Hippocampal formation (tissue), 2 donors: Measurements from ENCODE around the gene IP6K3.

Experiments used
- DNase-seq, 2 donors: peaks; one replicate each; lab custom pipeline; 2025; lab: John Stamatoyannopoulos, UW

Gene IP6K3

DNA sequence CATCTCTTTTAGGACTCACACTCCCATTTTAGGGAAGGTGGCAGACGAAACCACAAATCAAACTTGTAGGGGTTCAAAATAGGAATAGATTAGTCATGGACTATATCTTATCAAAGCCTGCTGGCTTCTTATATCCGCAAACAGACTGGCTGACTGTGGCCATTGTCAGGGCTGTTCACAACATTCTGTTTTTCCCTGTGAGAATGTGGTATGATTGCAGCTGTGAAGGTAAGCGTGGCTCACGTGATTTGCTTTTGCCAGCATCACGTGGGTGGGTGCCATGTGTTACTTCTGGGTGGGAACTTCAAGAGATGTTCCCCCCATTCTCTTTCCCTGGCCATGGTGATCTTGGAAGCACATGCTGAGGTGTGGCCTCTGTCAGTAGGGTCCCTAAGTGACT lies 5.9 kb downstream of the IP6K3 start:
- no peak for DNase-seq

GRCh38 chr6:33740204-33740608 lies 6.5 kb downstream of the IP6K3 start:
- DNase-seq: no peak

GRCh38 chr6:33739571-33739970 lies 7.1 kb downstream of the IP6K3 start:
- DNase-seq: no peak

DNA sequence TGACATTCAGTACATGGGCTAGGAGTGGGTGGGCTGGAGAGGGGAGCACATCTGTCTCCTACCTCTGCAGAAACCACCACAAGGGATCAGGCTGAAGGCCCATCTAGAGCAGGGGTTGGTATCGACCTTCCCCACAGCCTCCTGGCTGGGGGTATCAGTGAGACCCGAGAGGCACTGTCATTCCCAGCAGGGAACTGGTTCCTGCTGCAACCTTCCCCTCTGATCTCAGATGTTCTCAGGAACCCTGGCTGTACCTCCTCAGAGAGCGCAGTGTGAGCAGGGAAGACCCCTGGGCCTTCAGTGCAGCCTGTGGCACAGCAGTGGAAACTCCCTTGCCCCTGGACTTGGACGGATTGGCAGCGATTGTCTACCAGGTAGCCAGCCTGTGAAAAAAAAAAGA lies 7.8 kb downstream of the IP6K3 start:
- DNase-seq: no peak

DNA sequence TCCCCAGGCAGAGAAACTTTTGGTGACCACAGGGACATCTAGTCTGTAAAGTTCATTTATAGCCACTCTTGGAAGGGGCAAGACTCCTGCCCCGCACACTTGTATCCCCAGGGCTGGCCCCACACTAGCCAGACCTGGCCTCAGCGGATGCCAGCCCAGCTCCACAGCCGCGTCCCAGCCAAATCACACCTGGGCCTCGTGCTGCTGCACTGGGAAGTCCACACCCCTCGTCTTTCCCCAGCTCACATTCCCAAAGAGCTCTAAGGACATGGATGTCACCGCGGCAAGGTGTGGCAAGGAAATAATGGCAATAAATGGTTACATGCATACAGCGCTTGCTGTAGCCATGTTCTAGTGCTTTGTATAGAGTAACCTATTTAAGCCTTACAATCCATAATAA lies 8.6 kb downstream of the IP6K3 start:
- no peak for DNase-seq

GRCh38 chr6:33737267-33738026 lies 9.3 kb downstream of the IP6K3 start:
- no peak for DNase-seq

- DNase-seq: no peak
Measured at GRCh38 chr6:33735216-33735615, 11.5 kb downstream of the IP6K3 start.

- DNase-seq: no peak
Measured at GRCh38 chr6:33733709-33734007, 13.0 kb downstream of the IP6K3 start.

DNA sequence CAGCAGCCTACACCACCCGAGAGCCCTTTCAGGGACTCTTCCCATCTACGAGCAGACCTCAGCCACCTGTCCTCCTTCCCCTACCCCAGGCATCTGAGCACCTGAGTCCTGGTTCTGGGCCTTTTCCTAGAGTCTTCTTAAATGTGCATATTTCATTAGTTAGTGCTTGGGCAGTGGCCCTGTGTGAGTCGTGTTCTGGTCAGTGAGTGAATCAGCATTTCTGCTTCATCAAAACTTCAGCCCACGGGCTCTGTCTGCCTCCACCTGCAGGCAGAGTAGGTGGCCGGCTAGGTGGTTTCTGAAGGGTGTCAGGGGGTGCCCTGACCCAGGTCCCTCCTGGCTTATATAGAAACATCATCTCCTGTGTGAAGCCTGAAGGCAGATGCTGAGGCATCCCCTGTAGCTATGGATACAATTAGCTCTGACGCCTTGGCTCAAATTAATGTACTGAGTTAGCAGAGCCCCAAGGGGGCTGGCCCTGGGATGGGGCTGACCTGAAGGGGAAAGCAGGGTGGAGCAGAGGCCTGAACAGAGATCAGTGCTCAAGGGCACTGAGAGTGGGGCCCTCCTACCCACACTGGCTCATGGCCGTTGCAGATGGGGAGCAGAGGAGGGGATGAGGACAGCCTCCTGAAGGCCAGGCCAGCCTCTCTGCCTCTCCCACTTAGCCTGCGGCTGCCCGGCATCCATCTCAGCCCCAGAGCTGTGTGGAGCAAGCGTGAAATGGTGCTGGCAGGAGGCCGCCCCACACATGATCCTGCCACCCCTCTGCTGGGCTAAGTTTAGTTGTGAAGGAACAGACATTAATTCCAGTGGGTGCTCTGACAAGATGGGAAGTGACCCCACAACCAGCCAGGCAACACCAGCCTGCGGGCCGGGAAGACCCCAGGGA lies 13.6 kb downstream of the IP6K3 start:
- no peak for DNase-seq

DNA sequence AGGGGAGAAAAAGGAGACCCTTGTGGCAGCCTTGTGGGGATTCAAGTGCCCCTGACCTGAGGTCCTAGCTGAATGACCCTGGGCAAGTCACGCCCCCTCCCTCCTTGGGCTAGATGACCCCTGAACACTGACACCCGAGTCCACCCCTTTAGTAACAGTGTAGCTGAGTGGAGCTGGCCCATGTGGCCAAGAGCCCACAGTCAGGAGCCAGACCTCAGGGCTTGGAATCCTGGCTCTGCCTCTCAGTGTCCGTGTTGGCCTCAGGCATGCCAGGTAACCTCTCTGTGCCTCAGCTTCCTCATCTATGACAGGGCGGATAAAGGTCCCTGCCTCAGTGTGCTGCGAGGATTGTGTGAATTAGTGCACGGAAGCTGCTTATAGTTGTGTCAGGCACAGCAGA lies 14.3 kb downstream of the IP6K3 start:
- no peak for DNase-seq

DNA sequence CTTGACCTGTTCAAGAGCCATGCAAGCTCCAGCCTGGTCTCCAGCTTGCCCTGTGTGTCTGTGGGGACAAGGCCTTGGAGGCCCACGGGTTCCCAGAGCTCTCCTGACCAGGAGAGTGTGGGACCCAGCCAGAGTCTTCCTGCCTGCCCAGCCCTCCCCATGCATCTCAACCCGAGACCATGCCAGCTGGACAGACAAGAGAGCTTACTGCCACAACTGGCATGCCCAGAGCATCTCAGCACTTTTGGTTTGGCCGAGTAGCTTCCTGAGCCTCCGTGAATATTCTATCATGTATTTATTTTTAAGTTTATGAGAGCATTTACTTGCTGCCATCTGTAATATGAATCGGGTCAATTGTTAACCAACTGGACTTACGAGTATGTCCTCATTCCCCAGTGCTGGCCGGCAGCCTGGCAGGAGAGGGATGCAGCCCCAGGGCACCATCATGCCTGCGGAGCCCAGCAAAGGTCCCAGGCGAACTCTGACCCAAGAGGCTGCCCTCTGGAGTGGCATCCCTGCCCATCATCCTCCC lies 14.9 kb downstream of the IP6K3 start:
- DNase-seq: no peak

DNA sequence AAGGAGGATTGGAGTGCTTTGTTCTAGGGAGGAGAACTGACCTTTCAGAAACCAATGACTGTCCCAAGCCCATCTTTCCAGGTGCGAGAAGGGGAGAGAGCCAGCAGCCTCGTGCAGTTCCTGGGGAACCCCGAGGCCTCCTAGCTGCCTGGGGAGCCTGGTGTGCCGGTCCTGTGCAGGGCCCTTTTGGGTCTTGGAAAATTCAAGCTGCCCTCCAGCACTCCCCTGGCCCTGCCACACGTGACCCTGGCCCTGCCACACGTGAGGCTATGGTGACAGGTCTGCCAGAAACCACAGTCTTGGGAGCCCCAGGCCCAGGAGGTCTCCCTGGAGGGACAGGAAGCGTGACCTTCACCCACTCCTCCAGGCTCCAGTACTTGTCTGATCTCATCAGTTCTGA lies 15.7 kb downstream of the IP6K3 start:
- DNase-seq: no peak

- no peak for DNase-seq
Measured at GRCh38 chr6:33730611-33731010, 16.1 kb downstream of the IP6K3 start.

- DNase-seq: no peak
Measured at GRCh38 chr6:33729059-33729458, 17.6 kb downstream of the IP6K3 start.

GRCh38 chr6:33728438-33728837 lies 18.3 kb downstream of the IP6K3 start:
- DNase-seq: no peak

DNA sequence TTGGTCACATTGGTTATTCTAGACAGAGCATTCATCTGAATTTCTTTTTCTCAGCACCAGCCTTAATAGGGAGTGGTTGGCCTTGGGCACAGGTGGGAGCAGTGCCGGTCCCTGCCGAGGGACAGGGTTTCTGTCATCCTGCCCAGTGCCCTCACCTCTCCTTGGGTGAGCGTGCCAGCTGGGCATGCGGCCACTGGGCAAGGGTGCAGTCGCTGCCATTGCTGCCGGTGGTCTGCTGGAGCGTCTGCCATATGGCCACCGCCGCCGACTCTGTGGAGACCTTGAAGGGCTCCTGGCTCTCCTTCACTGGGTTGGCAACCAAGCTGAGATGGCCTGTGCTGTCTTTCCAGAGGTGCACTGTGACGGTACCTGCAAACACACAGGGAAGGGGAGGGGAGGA lies 18.8 kb downstream of the IP6K3 start:
- no peak for DNase-seq

DNA sequence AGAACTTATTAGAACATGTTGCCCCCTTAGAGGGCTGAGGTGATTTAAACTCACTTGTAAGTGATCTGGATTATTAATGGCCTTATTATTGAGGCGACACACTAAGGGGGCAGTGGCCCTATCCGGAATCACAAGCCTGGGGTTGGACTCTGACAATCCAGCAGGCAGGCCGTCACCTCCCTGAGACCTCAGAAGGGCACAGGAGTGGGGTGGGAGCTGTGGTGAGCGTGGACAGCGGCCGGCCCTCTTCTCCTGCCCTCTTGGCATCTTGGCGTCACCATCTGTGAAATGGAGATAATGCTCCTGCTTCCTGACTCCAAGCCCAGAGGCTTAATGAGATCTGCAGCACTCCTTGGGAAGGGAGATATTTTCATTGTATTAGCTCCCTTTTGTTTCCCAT lies 19.6 kb downstream of the IP6K3 start:
- DNase-seq: no peak

DNA sequence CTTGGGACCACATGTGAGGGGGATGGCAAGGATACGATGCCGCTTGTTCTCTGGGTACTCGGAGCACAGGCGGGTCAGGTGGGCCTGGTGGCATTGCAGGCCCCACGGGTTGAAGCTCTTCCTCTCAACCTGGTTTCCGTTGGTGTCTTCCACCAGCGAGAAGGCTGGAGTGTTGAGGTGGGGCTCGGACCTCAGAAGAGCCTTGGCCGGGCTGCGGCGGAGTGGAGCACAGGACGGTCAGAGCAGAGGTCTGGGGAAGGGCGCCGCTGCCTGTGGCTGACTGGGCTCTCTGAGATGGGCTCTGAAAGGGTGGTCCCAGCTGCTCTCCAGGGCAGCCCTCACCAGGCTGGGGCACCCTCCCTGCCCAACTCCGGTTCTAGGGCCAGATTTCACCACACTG lies 20.0 kb downstream of the IP6K3 start:
- no peak for DNase-seq

- DNase-seq: no peak
Measured at GRCh38 chr6:33725891-33726673, 20.6 kb downstream of the IP6K3 start.

- no peak for DNase-seq
Measured at GRCh38 chr6:33725222-33725621, 21.5 kb downstream of the IP6K3 start.

DNA sequence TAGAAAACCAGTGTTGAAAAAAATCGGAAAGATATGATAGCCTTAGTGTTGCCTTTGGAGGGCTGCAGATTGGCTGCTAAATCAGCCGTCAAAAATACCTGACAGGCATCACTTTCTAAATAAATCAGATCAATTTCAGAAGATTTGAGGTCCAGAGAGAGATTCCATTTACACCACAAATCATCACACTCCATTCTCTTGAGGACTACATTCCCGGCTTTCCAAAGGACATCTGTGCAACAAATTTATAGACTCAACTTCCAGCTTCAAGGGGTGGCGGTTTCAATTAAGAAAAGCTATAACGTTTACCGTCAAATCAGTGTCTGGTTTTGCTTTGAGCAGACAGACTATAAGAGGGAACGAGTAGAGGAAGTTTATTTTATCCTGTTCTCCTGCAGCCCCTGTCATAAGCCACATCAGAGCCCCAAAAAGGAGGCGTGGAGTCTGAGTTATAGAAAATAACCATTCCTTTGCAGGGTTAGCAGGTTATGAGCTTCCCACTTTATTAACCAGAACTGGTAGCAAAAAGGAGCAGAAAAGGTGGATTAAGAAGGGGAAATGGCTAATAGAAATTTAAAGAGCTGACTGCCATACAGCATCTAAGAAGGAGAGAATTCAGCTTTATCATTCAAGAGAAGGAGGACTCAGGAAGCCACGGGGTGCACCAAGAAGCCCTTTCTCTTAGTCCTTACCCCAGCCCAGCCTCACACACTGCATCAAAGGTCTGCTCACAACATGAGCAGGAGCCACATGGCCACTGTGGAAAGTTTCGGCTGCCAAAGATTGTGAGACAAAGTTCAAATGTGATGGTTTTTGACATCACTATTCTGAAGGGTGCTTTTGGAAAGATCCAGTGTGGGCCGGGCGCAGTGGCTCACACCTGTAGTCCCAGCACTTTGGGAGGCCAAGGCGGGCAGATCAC lies 22.3 kb downstream of the IP6K3 start:
- no peak for DNase-seq
